Skeletal muscle tissue (tissue), 4 donors: Measurements from ENCODE around the gene MRPS25. TPM values are rescaled to one million over a fixed set of nuclear protein-coding genes. Genes with fewer than 3 reads are reported as not detected.

ENCODE experiments used
- H3K27ac ChIP-seq: one replicate; pipeline ENCODE4 v1.7.0; 2013; ENCODE audit warnings: mild to moderate bottlenecking, low read depth, low read length, inconsistent platforms
- H3K27me3 ChIP-seq, 3 donors: one replicate each; pipeline ENCODE4 v1.7.0; 2013; ENCODE audit warnings: low read length in 3 of 3; ENCODE audit not compliant: control insufficient read depth in 3 of 3, insufficient read depth in 3 of 3
- H3K36me3 ChIP-seq, 3 donors: one replicate each; pipeline ENCODE4 v1.7.0; 2013; ENCODE audit warnings: low read length in 3 of 3; ENCODE audit not compliant: control insufficient read depth in 3 of 3, insufficient read depth in 3 of 3
- H3K4me1 ChIP-seq, 3 donors: one replicate each; pipeline ENCODE4 v1.7.0; 2013; ENCODE audit warnings: low read length in 3 of 3, mild to moderate bottlenecking in 3 of 3; ENCODE audit not compliant: control insufficient read depth in 3 of 3, insufficient read depth in 3 of 3
- H3K4me3 ChIP-seq, 3 donors: one replicate each; pipeline ENCODE4 v1.7.0; 2013; ENCODE audit warnings: low read length in 3 of 3
- H3K9ac ChIP-seq, 3 donors: one replicate each; pipeline ENCODE4 v1.7.0; 2013; ENCODE audit warnings: low read length in 3 of 3, mild to moderate bottlenecking in 3 of 3, moderate library complexity in 2 of 3, low read depth in 1 of 3
- H3K9me3 ChIP-seq, 3 donors: one replicate each; pipeline ENCODE4 v1.7.0; 2013; ENCODE audit warnings: low read length in 3 of 3; ENCODE audit not compliant: control insufficient read depth in 3 of 3
- total RNA-seq: library from RNA; depleted of rRNA; stranded (reverse); fragments of >200 nt; gene quantifications from one replicate; pipeline ENCODE4 v1.2.3, GENCODE V29; 2014
- donor health status: Osteomylitis.

MRPS25 gene
- total RNA-seq, 1 donor from 2014 or later, result 8.4 TPM

- no peak overlapping the region for H3K9ac ChIP-seq
- no peaks in the 10 kb centered on the region for H3K27me3 ChIP-seq
- H3K4me3 ChIP-seq, result no peak overlapping the region
- H3K4me1 ChIP-seq, result peaks cover 0 to 6% (median 2%) of the 10 kb centered on the region in 3 donors
- peaks cover 48 to 77% (median 67%) of the 10 kb centered on the region in 3 donors for H3K36me3 ChIP-seq
- H3K27ac ChIP-seq, result no peak overlapping the region
- no peaks in the 10 kb centered on the region for H3K9me3 ChIP-seq
Observed at GRCh38 chr3:15032650-15033049, 32.5 kb downstream of the MRPS25 start.

GRCh38 chr3:15029625-15030024, 35.5 kb downstream of the MRPS25 start:
- H3K27ac ChIP-seq, result no peak overlapping the region
- no peak overlapping the region for H3K9ac ChIP-seq
- H3K9me3 ChIP-seq, result no peaks in the 10 kb centered on the region
- H3K27me3 ChIP-seq, result no peaks in the 10 kb centered on the region
- peaks cover 0 to 6% (median 2%) of the 10 kb centered on the region in 3 donors for H3K4me1 ChIP-seq
- H3K36me3 ChIP-seq, result peaks cover 50 to 73% (median 57%) of the 10 kb centered on the region in 3 donors
- no peak overlapping the region for H3K4me3 ChIP-seq

- Histone ChIP-seq H3K36me3 (peaks cover 48 to 70% (median 60%) of the 10 kb centered on the region in 3 donors), H3K4me1 (no peaks in the 10 kb centered on the region), H3K27me3 (no peaks in the 10 kb centered on the region), H3K4me3 (no peak overlapping the region), H3K9ac (no peak overlapping the region), H3K9me3 (no peaks in the 10 kb centered on the region), H3K27ac (no peak overlapping the region)
Observed at GRCh38 chr3:15023719-15024118, 41.4 kb downstream of the MRPS25 start.

GRCh38 chr3:15023249-15023648, 41.9 kb downstream of the MRPS25 start:
- Histone ChIP-seq H3K9ac (no peak overlapping the region), H3K4me1 (no peaks in the 10 kb centered on the region), H3K4me3 (no peak overlapping the region), H3K27ac (no peak overlapping the region), H3K36me3 (peaks cover 46 to 65% (median 55%) of the 10 kb centered on the region in 3 donors), H3K9me3 (no peaks in the 10 kb centered on the region), H3K27me3 (no peaks in the 10 kb centered on the region)

GRCh38 chr3:15017191-15017590, 47.9 kb downstream of the MRPS25 start:
- no peak overlapping the region for H3K4me3 ChIP-seq
- H3K36me3 ChIP-seq, result peaks cover 42 to 61% (median 57%) of the 10 kb centered on the region in 3 donors
- H3K4me1 ChIP-seq, result peaks cover 0 to 9% (median 3%) of the 10 kb centered on the region in 3 donors
- H3K9ac ChIP-seq, result no peak overlapping the region
- H3K27me3 ChIP-seq, result no peaks in the 10 kb centered on the region
- no peaks in the 10 kb centered on the region for H3K9me3 ChIP-seq
- no peak overlapping the region for H3K27ac ChIP-seq

GRCh38 chr3:15015456-15015855, 49.7 kb downstream of the MRPS25 start:
- H3K27me3 ChIP-seq, result no peaks in the 10 kb centered on the region
- no peak overlapping the region for H3K4me3 ChIP-seq
- peak overlapping the region; percentile 79 for H3K27ac ChIP-seq

GRCh38 chr3:15014606-15015328, 50.3 kb downstream of the MRPS25 start:
- Histone ChIP-seq H3K9me3 (no peaks in the 10 kb centered on the region), H3K36me3 (peaks cover 27 to 43% (median 36%) of the 10 kb centered on the region in 3 donors), H3K4me3 (no peak overlapping the region), H3K27ac (peak overlapping the region; percentile 79), H3K27me3 (no peaks in the 10 kb centered on the region), H3K4me1 (peaks cover 0 to 9% (median 3%) of the 10 kb centered on the region in 3 donors), H3K9ac (no peak overlapping the region)

More at GRCh38 chr3:15015456-15015855, 49.7 kb downstream of the MRPS25 start:
- Histone ChIP-seq H3K9me3 (no peaks in the 10 kb centered on the region), H3K4me1 (peaks cover 0 to 9% (median 3%) of the 10 kb centered on the region in 3 donors), H3K36me3 (peaks cover 32 to 49% (median 41%) of the 10 kb centered on the region in 3 donors), H3K9ac (no peak overlapping the region)

- H3K4me3 ChIP-seq, result no peak overlapping the region
- H3K36me3 ChIP-seq, result peaks cover 16 to 24% (median 18%) of the 10 kb centered on the region in 3 donors
- no peaks in the 10 kb centered on the region for H3K9me3 ChIP-seq
- peaks cover 8 to 18% (median 12%) of the 10 kb centered on the region in 3 donors for H3K4me1 ChIP-seq
- no peak overlapping the region for H3K27ac ChIP-seq
- no peaks in the 10 kb centered on the region for H3K27me3 ChIP-seq
- no peak overlapping the region for H3K9ac ChIP-seq
Observed at GRCh38 chr3:15011174-15011573, 53.9 kb downstream of the MRPS25 start.

GRCh38 chr3:15010664-15011063, 54.5 kb downstream of the MRPS25 start:
- peaks cover 13 to 27% (median 15%) of the 10 kb centered on the region in 3 donors for H3K36me3 ChIP-seq

GRCh38 chr3:15009167-15009566, 55.9 kb downstream of the MRPS25 start:
- no peaks in the 10 kb centered on the region for H3K27me3 ChIP-seq
- peaks cover 8 to 9% (median 9%) of the 10 kb centered on the region in 3 donors for H3K4me1 ChIP-seq
- H3K36me3 ChIP-seq, result peaks cover 14 to 24% (median 15%) of the 10 kb centered on the region in 3 donors
- H3K9ac ChIP-seq, result no peak overlapping the region
- no peak overlapping the region for H3K27ac ChIP-seq
- H3K4me3 ChIP-seq, result no peak overlapping the region
- H3K9me3 ChIP-seq, result no peaks in the 10 kb centered on the region

More at GRCh38 chr3:15010664-15011063, 54.5 kb downstream of the MRPS25 start:
- Histone ChIP-seq H3K4me1 (peaks cover 8 to 18% (median 12%) of the 10 kb centered on the region in 3 donors), H3K27ac (no peak overlapping the region), H3K9me3 (no peaks in the 10 kb centered on the region), H3K4me3 (no peak overlapping the region), H3K9ac (no peak overlapping the region), H3K27me3 (no peaks in the 10 kb centered on the region)
